Glutamatergic neuron (in vitro differentiated cells): ENCODE measurements around the gene SLC4A4. TPM values are rescaled to one million over a fixed set of nuclear protein-coding genes. Genes with fewer than 3 reads are reported as not detected.

Experiments
- DNase-seq: peaks from one replicate; pipeline ENCODE4 v3.0.0; 2022
- H3K27ac Mint-ChIP-seq: one replicate; pipeline ENCODE4 v1.8.0; 2020; ENCODE audit warnings: mild to moderate bottlenecking, mixed read lengths, inconsistent platforms; ENCODE audit not compliant: unreplicated experiment
- H3K27me3 Mint-ChIP-seq: one replicate; pipeline ENCODE4 v1.8.0; 2020; ENCODE audit warnings: mild to moderate bottlenecking, moderate library complexity, mixed read lengths, inconsistent platforms; ENCODE audit not compliant: unreplicated experiment
- H3K36me3 Mint-ChIP-seq: one replicate; pipeline ENCODE4 v1.8.0; 2020; ENCODE audit warnings: mild to moderate bottlenecking, mixed read lengths, inconsistent platforms; ENCODE audit not compliant: unreplicated experiment
- H3K4me1 Mint-ChIP-seq: one replicate; pipeline ENCODE4 v1.8.0; 2020; ENCODE audit warnings: mild to moderate bottlenecking, low read depth, mixed read lengths, inconsistent platforms; ENCODE audit not compliant: unreplicated experiment
- H3K4me3 Mint-ChIP-seq: one replicate; pipeline ENCODE4 v1.8.0; 2020; ENCODE audit warnings: mild to moderate bottlenecking, mixed read lengths, inconsistent platforms; ENCODE audit not compliant: unreplicated experiment
- H3K9me3 Mint-ChIP-seq: one replicate; pipeline ENCODE4 v1.8.0; 2020; ENCODE audit warnings: mild to moderate bottlenecking, moderate library complexity, mixed read lengths, inconsistent platforms; ENCODE audit not compliant: unreplicated experiment
- CTCF ChIP-seq: fragments of 200-600 bp; sonication (generic); IDR thresholded peaks from one replicate; pipeline ENCODE4 v1.5.0; 2021; ENCODE audit not compliant: partially characterized antibody, unreplicated experiment
- total RNA-seq: library from RNA; stranded (reverse); fragmentation: NEBNext Ultra II Directional; extraction: Animal tissue kit (Norgen Biotek cat#: 25700); gene quantifications from one replicate; pipeline ENCODE4 v1.2.1, GENCODE V29; 2021; ENCODE audit not compliant: unreplicated experiment

Gene SLC4A4
- total RNA-seq, 1 donor from 2014 or later, result 0.86 TPM

- H3K36me3 Mint-ChIP-seq, result no peaks in the 10 kb centered on the region
- H3K27ac Mint-ChIP-seq, result no peak overlapping the region
- no peaks in the 10 kb centered on the region for H3K27me3 Mint-ChIP-seq
- no peak for TF ChIP-seq CTCF
- peaks cover 1% of the 10 kb centered on the region for H3K9me3 Mint-ChIP-seq
- no peak overlapping the region for H3K4me3 Mint-ChIP-seq
- DNase-seq, result no peak
- peaks cover 4% of the 10 kb centered on the region for H3K4me1 Mint-ChIP-seq
Measured at GRCh38 chr4:71487344-71487920, 148.6 kb downstream of the SLC4A4 start.

GRCh38 chr4:71494539-71494938 is 155.7 kb downstream of the SLC4A4 start:
- no peak overlapping the region for H3K4me3 Mint-ChIP-seq

GRCh38 chr4:71495454-71495853 is 156.6 kb downstream of the SLC4A4 start:
- no peaks in the 10 kb centered on the region for H3K9me3 Mint-ChIP-seq
- no peak overlapping the region for H3K4me3 Mint-ChIP-seq
- DNase-seq, result no peak
- no peaks in the 10 kb centered on the region for H3K36me3 Mint-ChIP-seq
- H3K27me3 Mint-ChIP-seq, result no peaks in the 10 kb centered on the region
- H3K27ac Mint-ChIP-seq, result no peak overlapping the region
- H3K4me1 Mint-ChIP-seq, result no peaks in the 10 kb centered on the region
- no peak for TF ChIP-seq CTCF

More at GRCh38 chr4:71494539-71494938, 155.7 kb downstream of the SLC4A4 start:
- H3K4me1 Mint-ChIP-seq, result no peaks in the 10 kb centered on the region
- no peaks in the 10 kb centered on the region for H3K27me3 Mint-ChIP-seq
- no peaks in the 10 kb centered on the region for H3K36me3 Mint-ChIP-seq
- H3K27ac Mint-ChIP-seq, result no peak overlapping the region
- TF ChIP-seq CTCF, result no peak
- no peaks in the 10 kb centered on the region for H3K9me3 Mint-ChIP-seq
- DNase-seq, result no peak

- Mint-ChIP-seq H3K27ac (no peak overlapping the region), H3K27me3 (no peaks in the 10 kb centered on the region), H3K4me1 (no peaks in the 10 kb centered on the region), H3K9me3 (no peaks in the 10 kb centered on the region), H3K36me3 (no peaks in the 10 kb centered on the region), H3K4me3 (no peak overlapping the region)
- no peak for TF ChIP-seq CTCF
- DNase-seq, result no peak
Measured at GRCh38 chr4:71497078-71497477, 158.3 kb downstream of the SLC4A4 start.

- H3K4me3 Mint-ChIP-seq, result no peak overlapping the region
- no peaks in the 10 kb centered on the region for H3K27me3 Mint-ChIP-seq
- no peak for TF ChIP-seq CTCF
- no peaks in the 10 kb centered on the region for H3K4me1 Mint-ChIP-seq
- H3K27ac Mint-ChIP-seq, result no peak overlapping the region
- no peaks in the 10 kb centered on the region for H3K9me3 Mint-ChIP-seq
- no peaks in the 10 kb centered on the region for H3K36me3 Mint-ChIP-seq
- DNase-seq, result no peak
Measured at GRCh38 chr4:71498002-71498401, 159.2 kb downstream of the SLC4A4 start.
